ENCODE results near the gene NIPSNAP3A. TPM values are rescaled to one million over a fixed set of nuclear protein-coding genes. Genes with fewer than 3 reads are reported as not detected.

NIPSNAP3A gene
- polyA plus RNA-seq, 12 donors = 34.8 to 81.0 (median 62.3) TPM; not detected in 1

DNA sequence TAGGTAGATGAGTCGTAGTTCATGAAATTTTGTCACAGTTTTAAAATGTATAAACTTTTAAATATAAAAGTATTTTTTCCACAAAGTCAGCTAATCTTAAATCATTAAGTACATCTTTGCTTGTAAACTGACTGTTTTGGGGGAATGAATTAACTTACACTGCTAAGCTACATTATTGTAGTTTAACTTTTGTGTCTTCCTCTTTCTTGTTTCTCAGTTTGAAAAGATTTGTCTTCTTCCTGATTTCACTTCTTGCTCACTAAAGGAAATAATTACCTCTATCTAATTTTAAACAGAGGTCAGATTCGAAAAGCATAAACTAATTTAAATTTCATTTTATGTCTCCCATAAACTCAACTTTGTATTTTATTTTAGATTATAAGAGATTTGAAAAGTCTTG is 22.2 kb downstream of the NIPSNAP3A start:
- no peak for DNase-seq

DNA sequence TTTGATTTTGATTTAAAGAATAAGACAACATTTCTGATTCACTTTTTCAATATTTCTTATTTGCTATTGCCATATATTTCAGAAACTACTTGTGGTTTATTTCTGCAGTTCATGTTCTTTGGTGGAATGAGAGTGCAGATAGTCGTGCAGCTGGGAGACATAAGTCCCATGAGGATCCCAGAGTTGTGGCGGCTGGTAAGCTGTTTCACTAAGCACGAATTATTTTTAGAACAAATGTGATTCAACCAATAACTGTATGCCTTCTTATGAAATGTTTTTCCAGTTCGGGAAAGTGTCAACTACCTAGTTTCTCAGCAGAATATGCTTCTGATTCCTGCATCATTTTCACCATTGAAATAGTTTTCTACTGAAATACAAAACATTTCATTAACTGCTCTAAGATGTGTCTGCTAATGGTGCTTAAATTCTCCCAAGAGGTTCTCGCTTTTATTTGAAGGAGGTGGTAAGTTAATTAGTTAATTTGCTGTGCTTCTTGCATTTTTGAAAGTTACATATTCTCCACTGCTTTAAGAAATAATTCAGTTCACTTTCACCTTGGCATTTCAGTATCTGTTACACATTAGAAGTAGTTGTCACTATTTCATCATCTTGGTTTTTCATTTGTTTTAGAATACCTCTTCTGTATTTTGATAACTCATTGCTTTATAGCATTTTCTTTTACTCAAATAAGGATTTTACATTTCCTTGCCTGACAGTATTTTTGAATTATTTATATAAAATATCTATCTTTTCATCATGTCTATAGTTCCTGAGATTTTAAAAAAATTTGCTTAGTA is 25.4 kb downstream of the NIPSNAP3A start:
- no peak for DNase-seq

DNA sequence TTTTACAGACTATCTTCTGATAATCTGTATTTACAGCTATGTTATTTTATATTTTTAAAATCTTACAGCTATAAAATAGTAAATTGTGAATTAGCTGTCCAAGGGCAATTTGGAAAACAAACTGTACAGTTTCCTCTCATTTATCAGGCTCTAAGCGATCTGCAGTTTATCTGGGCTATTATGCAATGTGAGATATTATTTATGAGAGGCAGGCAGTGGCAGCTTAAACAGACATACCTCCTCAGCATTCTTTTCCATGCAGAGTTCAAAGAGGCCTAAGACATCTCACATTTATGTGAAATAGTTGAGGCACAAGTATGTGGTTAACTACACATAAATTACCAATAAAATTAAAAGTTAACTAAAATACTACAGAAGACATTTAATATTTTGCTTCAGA is 26.6 kb downstream of the NIPSNAP3A start:
- no peak for DNase-seq

DNA sequence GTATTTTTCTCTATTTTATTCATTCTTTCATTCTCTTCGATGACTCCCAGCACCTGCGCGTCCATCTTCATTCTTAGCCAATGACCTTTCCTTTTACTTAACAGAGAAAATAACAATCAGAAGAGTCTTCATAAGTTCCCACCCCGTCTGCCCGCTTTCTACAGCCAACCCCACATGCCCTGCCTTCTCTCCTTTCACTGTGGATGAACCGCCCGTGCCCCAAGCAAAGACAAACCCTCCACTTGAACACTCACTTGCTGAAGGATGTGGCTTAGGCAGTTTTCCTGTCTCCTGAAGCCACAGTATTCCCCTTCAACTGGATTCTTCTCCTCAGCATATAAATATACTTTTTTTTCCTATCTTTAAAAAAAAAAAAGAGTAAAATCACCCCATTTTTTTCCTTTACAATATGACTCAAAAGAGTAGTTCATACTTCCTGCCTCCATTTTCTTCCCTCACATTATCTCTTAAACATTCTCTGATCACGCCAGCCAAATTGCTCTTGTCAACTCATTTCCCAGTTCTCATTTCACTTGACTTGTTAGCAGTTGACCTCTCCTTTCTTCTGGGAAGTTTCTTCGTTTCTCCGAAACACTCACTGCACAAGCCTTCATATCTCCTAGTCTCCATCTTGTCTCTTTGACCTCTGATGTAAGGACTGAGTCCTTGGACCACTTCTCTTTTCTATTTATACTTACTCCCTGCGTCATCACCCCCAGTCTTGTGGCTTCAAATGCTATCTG is 27.5 kb downstream of the NIPSNAP3A start:
- no peak for DNase-seq

DNA sequence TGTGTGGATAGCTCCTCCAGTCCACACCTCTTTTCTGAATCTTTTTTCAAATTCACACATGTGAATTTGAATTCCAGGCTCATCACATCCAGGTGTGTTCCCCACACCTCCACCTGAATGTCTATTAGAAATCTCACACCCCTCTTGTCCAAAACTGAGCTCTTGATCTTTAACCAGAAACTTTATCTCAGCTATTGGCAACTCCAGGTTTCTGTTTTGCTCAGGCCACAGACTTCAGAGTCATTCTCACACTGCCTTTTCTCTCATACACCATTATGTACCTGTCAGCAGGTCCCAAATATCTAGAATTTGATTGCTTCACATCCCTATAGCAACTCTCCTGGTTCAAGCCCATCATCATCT is 28.1 kb downstream of the NIPSNAP3A start:
- DNase-seq = no peak

DNA sequence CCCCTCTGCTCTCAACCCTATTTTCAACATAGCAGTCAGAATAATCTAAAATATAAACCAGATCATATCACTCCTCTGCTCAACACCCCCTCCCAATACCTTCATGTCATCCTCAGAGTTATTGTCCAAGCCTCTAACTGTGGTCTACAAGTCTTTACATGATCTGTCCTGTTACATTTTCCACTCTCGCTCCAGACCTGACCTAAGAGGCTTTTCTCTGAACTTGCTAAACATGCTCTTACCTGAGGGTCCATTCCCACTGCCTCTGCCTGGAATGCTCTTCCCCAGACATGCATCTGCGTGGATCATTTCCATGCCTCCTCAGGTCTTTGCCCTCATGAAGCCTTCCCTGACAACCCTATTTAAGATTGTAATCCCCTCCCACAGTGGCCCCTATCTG is 28.5 kb downstream of the NIPSNAP3A start:
- DNase-seq = no peak

DNA sequence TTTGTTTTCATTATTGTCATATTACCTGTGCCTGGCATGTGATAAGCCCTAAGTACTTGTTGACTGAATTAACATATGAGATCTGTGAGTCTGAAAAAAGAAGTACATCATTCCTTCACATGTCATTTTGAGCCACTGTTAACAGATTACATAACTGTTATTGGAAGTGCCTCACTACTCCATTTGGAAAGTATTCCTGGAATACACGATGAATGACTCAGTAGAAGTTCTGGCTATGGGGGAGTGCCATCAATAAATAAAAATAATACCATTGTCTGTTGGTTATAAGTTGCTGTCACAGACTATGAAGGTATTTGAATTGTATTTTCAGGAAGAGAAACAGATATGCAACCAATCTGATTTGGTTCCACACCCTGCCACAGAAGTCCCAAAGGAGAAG is 29.3 kb downstream of the NIPSNAP3A start:
- no peak for DNase-seq

DNA sequence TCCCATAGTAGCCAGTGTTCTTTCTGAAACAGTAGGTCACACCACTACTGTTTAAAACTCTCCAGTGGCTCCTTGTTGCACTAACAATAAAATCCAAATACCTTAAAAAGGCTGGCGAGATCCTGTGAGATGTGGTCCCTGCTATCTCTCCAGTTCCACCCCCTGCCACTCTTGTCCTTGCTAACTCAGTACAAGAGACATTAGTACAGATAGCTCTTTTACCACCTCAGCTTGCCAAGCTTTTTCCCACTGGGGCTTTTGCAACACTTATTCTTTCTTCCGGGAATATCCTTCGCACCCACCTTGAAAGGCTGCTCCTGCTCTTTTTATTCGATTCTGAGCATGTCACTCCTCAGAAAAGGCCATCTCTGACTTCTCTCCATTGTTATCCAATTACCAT is 31.3 kb downstream of the NIPSNAP3A start:
- no peak for DNase-seq

DNA sequence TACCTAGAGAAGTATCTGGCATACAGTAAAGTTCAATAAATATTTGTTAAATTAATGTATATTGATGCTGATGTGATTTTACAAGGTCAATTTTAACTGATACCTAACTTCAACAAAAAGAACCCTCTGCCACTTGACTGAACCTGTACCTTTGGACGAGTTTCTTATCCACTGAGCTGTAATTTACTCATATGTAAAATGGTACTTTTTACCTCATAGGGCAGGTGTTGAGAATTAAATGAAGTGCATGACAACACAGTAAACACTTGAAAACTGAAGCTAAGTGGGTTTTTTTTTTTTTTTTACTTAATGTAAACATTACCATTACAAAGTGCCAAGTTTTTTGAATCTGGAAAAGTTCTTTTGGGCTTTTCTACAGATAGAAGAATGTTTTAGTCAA is 31.9 kb downstream of the NIPSNAP3A start:
- DNase-seq = no peak

DNA sequence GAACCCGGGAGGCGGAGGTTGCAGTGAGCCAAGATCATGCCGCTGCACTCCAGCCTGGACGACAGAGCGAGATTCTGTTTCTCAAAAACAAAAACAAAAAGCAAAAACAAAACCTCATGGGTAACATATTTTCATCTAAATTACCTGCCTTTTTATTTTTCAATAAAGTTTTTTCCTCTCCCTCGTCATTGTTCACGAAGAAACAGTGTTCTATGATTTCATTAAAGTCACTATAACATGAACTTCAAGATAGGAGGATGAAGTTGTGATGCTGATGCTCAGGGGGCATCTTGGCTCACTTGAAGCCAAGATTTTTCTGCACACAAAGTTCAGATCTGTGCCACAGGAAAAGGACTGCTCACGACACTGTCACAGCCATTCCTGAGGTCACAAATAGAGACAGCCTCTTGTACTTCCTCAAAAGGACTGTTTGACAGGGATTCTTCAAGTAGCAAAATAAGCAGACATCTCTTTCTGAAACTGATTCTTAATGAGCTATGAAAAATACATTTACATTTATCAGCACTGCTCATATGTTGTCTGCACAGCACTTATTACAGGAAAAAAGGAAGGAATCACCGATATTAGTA is 32.6 kb downstream of the NIPSNAP3A start:
- no peak for DNase-seq

DNA sequence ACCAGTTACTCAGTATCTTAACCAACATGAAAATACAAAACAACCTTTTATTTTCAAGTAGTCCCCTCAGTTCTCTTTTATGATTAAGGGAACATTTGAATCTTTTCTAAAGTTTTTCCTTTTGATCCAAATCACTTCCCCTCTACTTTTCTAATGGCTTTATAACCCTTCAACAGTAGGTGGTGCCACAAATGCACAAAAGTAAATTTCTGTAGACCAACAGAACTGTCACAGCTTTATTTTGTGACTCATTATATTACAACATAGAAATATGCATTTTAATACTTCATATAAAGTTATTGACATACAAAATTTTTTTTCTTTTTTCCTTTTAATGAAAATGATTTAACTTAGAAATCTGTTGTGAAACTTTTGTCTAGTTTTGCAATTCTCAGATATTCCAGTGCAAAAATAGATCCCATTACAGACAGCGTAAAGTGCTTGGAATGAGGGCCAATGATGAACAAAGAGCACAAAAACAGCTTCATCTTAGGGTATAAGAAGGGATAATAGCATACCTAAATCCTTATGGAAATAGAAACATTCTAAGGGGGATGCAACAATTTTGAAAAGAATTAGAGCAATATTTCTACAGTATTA is 33.4 kb downstream of the NIPSNAP3A start:
- no peak for DNase-seq

DNA sequence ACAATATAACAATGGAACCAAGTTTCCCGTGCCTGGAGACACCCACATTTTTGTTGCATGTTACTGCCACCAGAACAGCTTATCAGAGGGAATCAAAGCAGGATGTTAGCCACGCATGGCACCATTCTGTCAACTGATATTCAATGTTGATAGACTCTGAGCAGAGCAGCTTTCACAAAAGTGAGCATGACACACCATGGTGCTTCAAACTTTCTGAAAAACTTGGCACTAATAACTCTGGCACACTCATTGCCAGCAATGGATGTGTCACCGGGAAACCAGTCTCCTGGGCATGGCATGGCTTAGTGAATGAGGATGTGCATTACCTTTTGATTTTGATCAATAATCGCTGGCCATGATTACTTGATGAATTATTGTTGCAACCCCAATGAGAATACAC is 36.1 kb downstream of the NIPSNAP3A start:
- DNase-seq = no peak

DNA sequence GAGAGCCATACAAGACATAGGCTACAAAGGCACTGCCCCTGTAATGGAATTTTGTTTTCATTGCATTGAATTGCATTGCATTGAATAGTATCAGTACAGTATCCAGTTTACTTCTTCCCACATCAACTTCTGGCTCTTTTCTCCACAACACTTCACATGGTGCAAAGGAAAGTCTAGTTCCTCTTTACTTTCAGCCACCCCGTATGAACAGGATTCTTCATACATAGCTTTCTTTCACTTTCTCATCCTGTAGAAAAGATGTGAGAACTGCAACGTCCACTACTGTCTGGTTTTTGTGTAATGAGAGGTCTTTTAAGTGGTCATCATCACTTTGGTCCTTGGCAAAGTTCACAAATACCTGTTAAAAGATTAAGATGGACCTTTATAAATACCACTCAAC is 36.6 kb downstream of the NIPSNAP3A start:
- DNase-seq = no peak

DNA sequence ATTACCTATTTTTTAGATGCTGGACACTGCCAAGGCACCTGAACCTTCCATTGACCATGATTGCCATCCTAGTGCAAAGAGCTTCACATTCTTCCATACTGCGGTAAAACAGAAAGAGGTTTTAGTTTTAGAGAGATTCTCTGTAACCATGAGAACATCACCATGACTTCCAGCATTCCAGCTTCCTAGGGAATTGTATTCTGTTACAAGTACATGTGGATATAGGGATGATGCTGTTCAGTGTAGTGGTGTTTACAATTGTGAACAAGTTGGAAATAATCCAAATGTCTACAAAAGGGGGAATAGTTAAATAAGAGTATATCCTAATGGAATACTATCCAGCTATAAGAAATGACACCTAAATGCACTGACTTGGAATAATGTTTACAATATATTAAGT is 38.8 kb downstream of the NIPSNAP3A start:
- DNase-seq = no peak

DNA sequence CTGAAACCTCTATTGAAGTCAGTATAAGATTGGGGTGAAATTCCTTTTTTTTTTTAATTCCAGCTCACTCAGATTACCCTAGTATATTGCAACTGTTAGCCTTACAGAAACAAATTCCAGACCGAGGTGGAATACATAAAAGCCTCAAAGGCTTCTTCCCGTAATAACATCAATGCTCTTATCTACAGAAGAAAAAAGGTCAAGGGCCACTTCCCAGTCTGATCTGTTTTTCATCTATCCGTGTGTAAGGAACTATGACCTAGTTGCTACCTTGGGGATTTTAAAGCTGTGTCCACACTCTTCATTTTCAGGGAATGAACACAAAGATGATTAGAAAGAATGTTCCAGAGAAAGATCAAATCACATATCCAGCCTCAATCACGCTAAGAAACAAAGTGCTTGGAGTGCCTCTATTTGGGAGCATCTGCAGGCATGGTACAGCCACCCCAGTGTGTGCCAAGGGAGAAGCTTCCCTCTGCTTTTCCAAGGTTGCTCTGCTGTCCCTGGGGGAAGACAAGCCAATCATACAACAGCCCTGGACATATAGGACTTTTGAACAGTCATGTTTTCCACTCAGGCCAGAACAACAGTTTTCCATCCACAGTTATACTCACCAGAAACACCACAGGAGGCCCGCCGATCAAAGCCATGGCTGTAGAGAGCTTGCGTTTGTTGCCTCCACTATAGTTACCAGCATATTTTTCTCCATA is 40.0 kb downstream of the NIPSNAP3A start:
- DNase-seq = no peak

DNA sequence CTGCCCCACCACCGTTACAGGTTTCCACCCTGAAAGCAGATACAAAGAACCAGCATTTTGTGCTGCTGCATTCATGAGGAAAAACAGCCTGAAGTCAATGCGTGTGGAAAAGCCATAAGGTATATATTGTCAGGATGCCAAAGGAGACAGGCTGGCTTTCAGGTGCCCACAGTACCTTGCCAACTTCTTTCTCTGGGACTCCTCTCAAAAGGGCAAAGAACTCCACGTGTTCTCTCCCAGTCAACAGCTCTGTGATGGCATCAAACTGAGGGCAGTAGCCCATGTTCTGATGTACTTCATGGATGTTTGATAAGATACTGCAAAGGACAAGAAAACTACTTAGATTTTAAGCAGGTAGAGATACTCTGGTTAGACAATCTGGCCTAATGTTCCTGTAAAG is 40.8 kb downstream of the NIPSNAP3A start:
- DNase-seq = no peak

DNA sequence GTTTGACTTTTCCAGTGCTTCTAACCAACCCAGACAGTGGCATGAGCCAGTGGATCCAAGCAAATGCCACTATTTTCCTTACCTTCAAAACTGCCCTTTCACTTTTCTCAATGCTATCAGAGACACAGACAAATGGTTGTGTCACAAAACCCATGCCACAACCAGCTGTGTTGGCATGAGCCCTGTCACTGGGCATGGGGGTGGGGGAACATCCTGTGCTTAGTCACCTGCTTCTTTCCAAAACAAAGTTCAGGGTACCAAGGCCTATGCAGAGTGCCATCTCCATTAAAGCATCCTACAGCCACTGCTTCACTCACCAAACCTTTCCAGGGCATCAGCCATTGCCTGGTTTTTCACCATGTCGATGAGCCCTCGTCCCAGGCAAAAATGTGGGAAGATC is 46.6 kb downstream of the NIPSNAP3A start:
- DNase-seq = no peak

DNA sequence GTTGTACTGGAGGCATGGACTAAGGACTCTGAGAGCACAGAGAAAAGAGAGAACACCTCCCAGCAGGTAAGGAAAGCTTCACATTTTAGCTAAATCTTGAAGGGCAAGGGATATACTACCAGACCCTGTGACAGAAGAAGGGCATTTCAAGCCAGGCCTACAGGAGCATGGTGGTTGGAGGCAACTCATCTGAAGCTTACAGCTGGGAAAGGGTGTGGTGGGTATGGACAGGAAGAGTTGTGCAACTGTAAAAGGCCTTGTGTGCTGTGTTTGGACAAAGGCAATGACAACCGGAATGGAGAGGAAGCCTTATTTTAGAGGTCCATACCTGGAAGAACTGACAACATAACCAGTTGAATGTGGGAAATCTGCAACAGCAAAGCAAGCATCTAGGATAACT is 47.6 kb downstream of the NIPSNAP3A start:
- no peak for DNase-seq

DNA sequence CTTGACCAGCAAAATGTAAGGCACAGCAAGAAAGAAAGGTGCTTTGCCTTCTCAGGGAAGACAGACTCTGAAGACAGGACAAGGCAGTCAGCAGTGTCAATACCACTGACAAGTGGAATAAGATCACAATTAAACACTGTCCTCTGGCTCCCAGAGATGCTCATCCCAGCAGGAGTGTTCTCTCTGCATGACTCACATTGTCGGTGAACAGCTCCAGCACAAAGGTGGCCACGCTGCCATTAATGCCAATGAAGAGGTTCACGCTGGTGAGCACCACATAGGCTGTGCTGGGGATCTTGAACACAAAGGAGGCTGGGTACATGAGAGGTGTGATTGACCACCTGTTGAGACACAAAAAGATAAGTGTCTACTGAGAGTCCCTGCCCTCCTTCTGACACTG is 48.4 kb downstream of the NIPSNAP3A start:
- DNase-seq = no peak

DNA sequence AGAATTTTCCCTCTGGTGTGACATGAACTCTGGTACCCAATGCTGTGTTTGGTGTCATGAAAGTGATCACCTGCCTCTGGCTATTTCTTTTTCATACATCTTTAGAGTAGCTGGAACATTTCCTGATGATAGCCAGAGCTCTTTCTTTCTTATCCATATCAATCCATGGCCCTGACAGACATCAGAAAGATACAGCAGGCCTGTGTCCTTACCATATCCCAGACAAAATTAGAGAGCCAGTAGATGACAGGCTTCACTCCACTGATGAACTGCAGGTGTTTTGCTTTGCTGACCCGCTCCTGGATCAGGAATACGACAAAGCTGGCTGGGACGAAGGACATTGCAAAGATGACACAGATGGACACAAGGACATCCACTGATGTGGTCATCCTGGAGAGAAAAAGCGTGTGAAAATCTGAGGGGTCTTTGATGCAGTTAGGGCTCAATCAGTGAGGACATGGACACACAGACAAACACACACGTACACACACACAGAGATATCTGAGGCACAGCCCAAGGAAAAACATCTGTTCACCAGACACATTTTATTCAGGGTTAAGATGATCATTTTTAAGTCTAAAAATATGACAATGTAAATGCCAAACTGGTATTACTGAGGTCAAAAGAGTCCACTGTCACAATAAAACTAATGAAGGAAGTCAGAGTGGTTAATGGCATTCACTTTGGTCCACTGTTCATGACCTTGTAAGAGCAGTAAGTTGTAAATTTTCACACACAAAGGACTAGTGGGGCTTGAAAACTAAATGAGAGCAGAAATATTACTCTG is 50.9 kb downstream of the NIPSNAP3A start:
- DNase-seq = no peak

DNA sequence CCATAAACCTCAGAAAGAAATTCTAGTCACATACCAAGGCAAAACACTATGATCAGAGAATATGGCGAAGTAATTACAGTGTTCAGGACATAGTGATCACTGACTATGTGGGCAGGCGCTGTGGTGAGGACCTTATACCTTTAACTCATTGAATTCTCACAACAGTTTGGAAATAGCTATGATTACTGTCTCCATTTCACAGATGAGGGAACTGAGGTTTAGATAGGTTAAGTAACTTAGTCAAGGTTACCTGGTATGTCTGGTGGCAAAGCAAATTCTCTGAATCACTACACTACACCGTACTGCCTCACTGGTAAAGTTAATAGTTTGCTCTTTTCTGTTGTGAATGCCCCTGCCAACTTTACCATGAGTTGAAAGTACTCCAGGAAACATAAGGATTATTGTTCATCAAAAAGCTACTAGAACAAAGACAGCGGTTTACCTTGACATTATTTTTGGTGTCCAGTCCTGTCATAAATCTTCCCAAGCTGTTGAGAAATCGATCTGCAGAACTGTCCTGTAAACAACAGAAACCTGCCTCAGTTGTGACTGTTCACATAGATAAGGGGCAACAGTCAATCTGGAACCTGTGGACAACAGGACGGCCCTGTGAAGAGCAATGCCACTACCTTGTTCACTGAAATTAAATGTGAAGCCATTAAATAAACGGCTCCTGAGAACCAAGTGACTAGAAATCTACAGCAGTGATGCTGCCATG is 52.7 kb downstream of the NIPSNAP3A start:
- DNase-seq = no peak
